IMR-90 (cell line): ENCODE data around the gene KCP. TPM values are rescaled to one million over a fixed set of nuclear protein-coding genes. Genes with fewer than 3 reads are reported as not detected.
"Not testable (repeated sequence)": the region's sequence is repeated elsewhere in the genome, so short reads cannot be mapped to it uniquely, and the experiment has no call there.

Experiments
- ATAC-seq: fragments of 200-7000 bp; cut with Tn5 transposase; 2 replicates; pipeline ENCODE4 v1.9.1; 2020; ENCODE audit warnings: low read depth, mild to moderate bottlenecking, moderate library complexity
- BruUV-seq: library from RNA; stranded (reverse); fragments of 400-500 nt; replicated peaks from 2 replicates; lab custom pipeline; 2021; lab: Mats Ljungman, UMichigan
- CTCF ChIA-PET: fragments of 300-600 bp; formaldehyde crosslinking; extraction: SDS; loops from one replicate; lab custom pipeline; 2021; ENCODE audit warnings: antibody characterized with exemption; lab: Yijun Ruan, JAX
- POLR2A ChIA-PET: fragments of 300-600 bp; sonication (Branson Sonifier 250); formaldehyde crosslinking; loops from one replicate; lab custom pipeline; 2022; ENCODE audit warnings: antibody characterized with exemption; ENCODE audit not compliant: unreplicated experiment; lab: Charles Lee
- DNase-seq: peaks from one replicate; pipeline ENCODE4 v3.0.0; 2013
- H2AFZ ChIP-seq: replicated peaks from 2 replicates; pipeline ENCODE3; 2013; ENCODE audit warnings: low read length, mild to moderate bottlenecking; ENCODE audit not compliant: poor library complexity
- H2AK5ac ChIP-seq: 2 replicates; pipeline ENCODE4 v1.6.1; 2013; ENCODE audit warnings: low read depth, low read length, inconsistent platforms
- H2AK9ac ChIP-seq: replicated peaks from 2 replicates; pipeline ENCODE3; 2013; ENCODE audit warnings: mild to moderate bottlenecking, low read depth, low read length, moderate library complexity; ENCODE audit not compliant: poor library complexity
- H2BK120ac ChIP-seq: 2 replicates; pipeline ENCODE4 v1.6.1; 2013; ENCODE audit warnings: low read depth, low read length, inconsistent platforms
- H2BK15ac ChIP-seq: 3 replicates; pipeline ENCODE4 v1.6.1; 2013; ENCODE audit warnings: low read depth, low read length, inconsistent platforms
- H2BK20ac ChIP-seq: 2 replicates; pipeline ENCODE4 v1.6.1; 2013; ENCODE audit warnings: low read depth, mild to moderate bottlenecking, inconsistent platforms, low read length, moderate library complexity
- H2BK5ac ChIP-seq: 2 replicates; pipeline ENCODE4 v1.6.1; 2013; ENCODE audit warnings: mild to moderate bottlenecking, low read depth, low read length, inconsistent platforms; ENCODE audit not compliant: poor library complexity, severe bottlenecking
- H3K14ac ChIP-seq: replicated peaks from 2 replicates; pipeline ENCODE4 v1.6.1; 2013; ENCODE audit warnings: low read depth, low read length, inconsistent platforms
- H3K18ac ChIP-seq: 2 replicates; pipeline ENCODE4 v1.6.1; 2013; ENCODE audit warnings: low read depth, low read length, control low read depth
- H3K23ac ChIP-seq: 2 replicates; pipeline ENCODE4 v1.6.1; 2013; ENCODE audit warnings: low read depth, low read length, inconsistent platforms
- H3K27ac ChIP-seq: 2 replicates; pipeline ENCODE4 v1.5.1; 2013; ENCODE audit warnings: mild to moderate bottlenecking, control low read depth, low read length; ENCODE audit not compliant: insufficient read depth
- H3K27me3 ChIP-seq: 2 replicates; pipeline ENCODE4 v1.6.1; 2013; ENCODE audit warnings: low read length; ENCODE audit not compliant: control insufficient read depth, insufficient read depth
- H3K36me3 ChIP-seq: 2 replicates; pipeline ENCODE4 v1.6.1; 2013; ENCODE audit warnings: low read length, mixed read lengths; ENCODE audit not compliant: control insufficient read depth, insufficient read depth
- H3K4ac ChIP-seq: 2 replicates; pipeline ENCODE4 v1.6.1; 2013; ENCODE audit warnings: low read depth, low read length, inconsistent platforms
- H3K4me1 ChIP-seq: 2 replicates; pipeline ENCODE4 v1.6.1; 2013; ENCODE audit warnings: low read length, mixed read lengths; ENCODE audit not compliant: control insufficient read depth, insufficient read depth
- H3K4me2 ChIP-seq: 2 replicates; pipeline ENCODE4 v1.6.1; 2013; ENCODE audit warnings: low read depth, mild to moderate bottlenecking, control low read depth, low read length, moderate library complexity
- H3K4me3 ChIP-seq: 2 replicates; pipeline ENCODE4 v1.5.1; 2013; ENCODE audit warnings: low read depth, mild to moderate bottlenecking, control low read depth, low read length, moderate library complexity; ENCODE audit not compliant: insufficient read depth
- H3K56ac ChIP-seq: 2 replicates; pipeline ENCODE4 v1.6.1; 2013; ENCODE audit warnings: low read length, inconsistent platforms; ENCODE audit not compliant: insufficient read depth; ENCODE audit errors: extremely low read depth
- H3K79me1 ChIP-seq, 2 experiments: 2 replicates each; pipeline ENCODE4 v1.6.1; 2013; ENCODE audit warnings: low read length in 2 of 2, inconsistent platforms in 1 of 2, low read depth in 1 of 2
- H3K9ac ChIP-seq: 2 replicates; pipeline ENCODE4 v1.6.1; 2013; ENCODE audit warnings: low read depth, low read length, control low read depth
- H3K9me1 ChIP-seq: 2 replicates; pipeline ENCODE4 v1.6.1; 2013; ENCODE audit warnings: low read length, inconsistent platforms; ENCODE audit not compliant: insufficient read depth
- H3K9me3 ChIP-seq: 2 replicates; pipeline ENCODE4 v1.6.1; 2013; ENCODE audit warnings: low read length; ENCODE audit not compliant: control insufficient read depth, insufficient read depth
- H4K20me1 ChIP-seq: 2 replicates; pipeline ENCODE4 v1.6.1; 2013; ENCODE audit warnings: low read length, inconsistent platforms; ENCODE audit not compliant: insufficient read depth
- H4K5ac ChIP-seq: 2 replicates; pipeline ENCODE4 v1.6.1; 2013; ENCODE audit warnings: mild to moderate bottlenecking, low read depth, low read length, control low read depth
- H4K8ac ChIP-seq, 2 experiments: 2 replicates each; pipeline ENCODE4 v1.6.1; 2013; ENCODE audit warnings: low read depth in 2 of 2, low read length in 2 of 2, control low read depth in 1 of 2, inconsistent platforms in 1 of 2
- H4K91ac ChIP-seq: 2 replicates; pipeline ENCODE4 v1.6.1; 2013; ENCODE audit warnings: low read depth, low read length, inconsistent platforms; ENCODE audit not compliant: insufficient read depth
- CEBPB ChIP-seq: IDR thresholded peaks from 2 replicates; pipeline ENCODE4 v1.6.1; 2012; ENCODE audit warnings: low read depth, low read length, improper control_type of control experiment
- FOS ChIP-seq: fragments of 150-350 bp; IDR thresholded peaks from 2 replicates; pipeline ENCODE4 v1.6.1; 2016; ENCODE audit warnings: low read depth, low read length
- MAFK ChIP-seq: IDR thresholded peaks from 2 replicates; pipeline ENCODE4 v1.6.1; 2012; ENCODE audit warnings: low read depth, low read length, improper control_type of control experiment
- POLR2A ChIP-seq: IDR thresholded peaks from 2 replicates; pipeline ENCODE4 v1.6.1; 2012; ENCODE audit warnings: mild to moderate bottlenecking, low read depth, low read length
- WGBS, 2 experiments: methylation state at CpG; one replicate each; pipeline versions ENCODE4 v1.1.5 to v1.1.7; 2013; ENCODE audit warnings: missing lambda C conversion rate in 2 of 2; ENCODE audit not compliant: insufficient read length in 1 of 2; ENCODE audit errors: extremely low coverage in 2 of 2; 5-methylcytosine and 5-hydroxymethylcytosine counted together
- dilution Hi-C: fragments of 300-500 bp; cut with HindIII; formaldehyde crosslinking; loops from one replicate; pipeline ENCODE4 v1.14.3; 2018; ENCODE audit warnings: low sequenced_read_pairs; ENCODE audit not compliant: unreplicated experiment
- in situ Hi-C: fragments of 300-500 bp; cut with MboI; formaldehyde crosslinking; loops from 3 replicates; pipeline ENCODE4 v1.14.3; 2019; ENCODE audit warnings: low sequenced_read_pairs, inconsistent platforms, mixed read lengths
- intact Hi-C: fragments of 100-400 bp; cut with micrococcal nuclease; formaldehyde crosslinking; loops from 2 replicates; pipeline ENCODE4 v1.10.0; 2022
- polyA plus RNA-seq, 3 experiments: library from polyadenylated mRNA; depleted of rRNA; stranded (reverse); fragments of >200 nt; gene quantifications; 2 replicates each; pipeline ENCODE4 v1.2.3, GENCODE V29; 2012; ENCODE audit warnings: low replicate concordance in 1 of 3
- total RNA-seq: library from RNA; depleted of rRNA; stranded (reverse); fragments of >200 nt; gene quantifications from 2 replicates; pipeline ENCODE4 v1.2.3, GENCODE V29; 2012

KCP gene
- total and polyA plus RNA-seq, 2 of the 4 experiments (the other 2 are of a cell fraction), result 0.03 TPM; not detected in 1

GRCh38 chr7:128944487-128945236 is 34.2 kb upstream of the KCP start:
- H2BK15ac ChIP-seq, result no peak overlapping the region
- dilution Hi-C loops, result no loop called here
- peaks cover 29% of the 10 kb centered on the region for H3K27me3 ChIP-seq
- H3K36me3 ChIP-seq, result no peaks in the 10 kb centered on the region
- H2BK5ac ChIP-seq, result no peak overlapping the region
- intact Hi-C loops, result no loop called here
- H2BK120ac ChIP-seq, result no peak overlapping the region
- H3K9me1 ChIP-seq, result no peaks in the 10 kb centered on the region
- TF ChIP-seq FOS (no peak), POLR2A (no peak), CEBPB (no peak), MAFK (peak; percentile 77)
- no peak overlapping the region for H3K9ac ChIP-seq
- no peak overlapping the region for H4K8ac ChIP-seq
- H3K4ac ChIP-seq, result no peak overlapping the region
- no peak overlapping the region for H2AK5ac ChIP-seq
- H3K56ac ChIP-seq, result no peak overlapping the region
- no peaks in the 10 kb centered on the region for H3K9me3 ChIP-seq
- no peak overlapping the region for H2AFZ ChIP-seq
- ATAC-seq, result no peak
- H2AK9ac ChIP-seq, result no peak overlapping the region
- BruUV-seq, result no TSS peak
- WGBS, 2 experiments, result 60% methylated on average over 1 of the region's 7 CpGs; no CpG with 5 or more reads in 1 of the 2 experiments
- H3K18ac ChIP-seq, result no peak overlapping the region
- H3K79me1 ChIP-seq, result no peaks in the 10 kb centered on the region
- ChIA-PET CTCF (no interaction called here), POLR2A (no interaction called here)
- H3K23ac ChIP-seq, result no peak overlapping the region
- no peak for DNase-seq
- no peaks in the 10 kb centered on the region for H3K4me1 ChIP-seq
- no peak overlapping the region for H4K5ac ChIP-seq
- no peak overlapping the region for H3K27ac ChIP-seq
- H3K4me3 ChIP-seq, result no peak overlapping the region
- no peak overlapping the region for H2BK20ac ChIP-seq
- no peaks in the 10 kb centered on the region for H4K20me1 ChIP-seq
- no peak overlapping the region for H3K14ac ChIP-seq
- in situ Hi-C loops, result no loop called here
- H3K4me2 ChIP-seq, result no peak overlapping the region
- H4K91ac ChIP-seq, result no peak overlapping the region

- H3K23ac ChIP-seq, H3K79me1 ChIP-seq, H3K56ac ChIP-seq, H2BK120ac ChIP-seq, CTCF ChIA-PET, dilution Hi-C loops, H2AFZ ChIP-seq, H3K4me3 ChIP-seq, H2BK15ac ChIP-seq, ATAC-seq, H3K27ac ChIP-seq, intact Hi-C loops, BruUV-seq, H3K4me1 ChIP-seq, H2BK5ac ChIP-seq, H4K5ac ChIP-seq, H3K9me3 ChIP-seq, H3K9me1 ChIP-seq, H4K20me1 ChIP-seq, DNase-seq, H3K9ac ChIP-seq, H2AK9ac ChIP-seq, H3K18ac ChIP-seq, H3K4ac ChIP-seq, H3K14ac ChIP-seq, H2AK5ac ChIP-seq, H3K4me2 ChIP-seq, H4K91ac ChIP-seq, POLR2A ChIA-PET, H2BK20ac ChIP-seq, H4K8ac ChIP-seq, in situ Hi-C loops, H3K36me3 ChIP-seq: not testable (repeated sequence)
- WGBS, 2 experiments, result no CpG with 5 or more reads among the region's 2 CpGs
- peaks cover 41% of the 10 kb centered on the region for H3K27me3 ChIP-seq
These were observed 32.7 kb upstream of the KCP start for GRCh38 chr7:128943251-128943650.
